HG03196 (cell line): ENCODE data around the gene DAGLA.

ENCODE experiments used
- ATAC-seq: cut with Tn5 transposase; IDR thresholded peaks from one replicate; pipeline ENCODE4 v1.9.1; 2021; ENCODE audit not compliant: unreplicated experiment

The DAGLA gene

GRCh38 chr11:61706452-61707400 is 26.5 kb downstream of the DAGLA start:
- ATAC-seq, result no peak

- no peak for ATAC-seq
These were observed 27.4 kb downstream of the DAGLA start for GRCh38 chr11:61707574-61707973.

- ATAC-seq, result no peak
These were observed 28.9 kb downstream of the DAGLA start for GRCh38 chr11:61709110-61709509.

DNA sequence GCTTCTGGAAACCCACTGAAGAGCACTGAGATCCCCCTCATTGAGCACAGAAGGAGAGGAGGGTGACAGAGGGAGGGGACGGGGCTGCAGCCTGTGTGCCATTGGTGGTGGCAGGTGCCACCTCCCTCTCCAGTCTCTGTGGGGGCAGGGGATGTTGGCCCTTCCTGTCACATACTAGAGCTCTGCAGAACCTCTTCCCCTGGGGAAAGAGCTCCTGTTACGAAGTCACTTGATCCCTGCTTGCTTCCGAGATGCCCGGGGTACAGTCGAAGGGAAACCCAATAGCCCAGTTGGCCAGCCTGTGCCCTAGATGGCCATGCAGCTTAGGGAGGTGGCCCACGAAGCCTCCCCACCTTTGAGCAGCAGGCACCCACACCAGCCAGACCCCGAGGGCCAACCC is 29.4 kb downstream of the DAGLA start:
- ATAC-seq, result no peak

DNA sequence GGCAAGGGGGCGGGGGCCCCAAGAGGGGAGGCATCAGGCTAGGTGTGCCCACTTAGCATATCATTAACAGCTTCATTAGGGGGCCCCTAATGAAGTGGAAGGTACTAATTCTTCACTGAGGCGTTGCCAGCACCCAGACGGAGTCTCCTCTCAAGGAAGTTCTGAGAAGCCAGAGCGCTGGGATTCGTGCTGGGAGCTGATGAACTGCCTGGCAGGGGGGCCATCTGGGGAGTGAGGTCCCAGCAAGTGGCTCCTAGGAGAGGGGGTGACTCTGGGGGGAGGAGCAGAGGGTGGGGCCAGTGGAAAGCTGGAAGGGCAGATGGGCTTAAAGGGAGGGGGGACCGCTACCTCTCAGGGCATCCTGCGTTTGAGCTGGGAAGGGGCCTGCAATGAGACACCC is 29.8 kb downstream of the DAGLA start:
- no peak for ATAC-seq

GRCh38 chr11:61711037-61711436 is 30.8 kb downstream of the DAGLA start:
- no peak for ATAC-seq

- ATAC-seq, result no peak
These were observed 31.3 kb downstream of the DAGLA start for GRCh38 chr11:61711498-61711897.

DNA sequence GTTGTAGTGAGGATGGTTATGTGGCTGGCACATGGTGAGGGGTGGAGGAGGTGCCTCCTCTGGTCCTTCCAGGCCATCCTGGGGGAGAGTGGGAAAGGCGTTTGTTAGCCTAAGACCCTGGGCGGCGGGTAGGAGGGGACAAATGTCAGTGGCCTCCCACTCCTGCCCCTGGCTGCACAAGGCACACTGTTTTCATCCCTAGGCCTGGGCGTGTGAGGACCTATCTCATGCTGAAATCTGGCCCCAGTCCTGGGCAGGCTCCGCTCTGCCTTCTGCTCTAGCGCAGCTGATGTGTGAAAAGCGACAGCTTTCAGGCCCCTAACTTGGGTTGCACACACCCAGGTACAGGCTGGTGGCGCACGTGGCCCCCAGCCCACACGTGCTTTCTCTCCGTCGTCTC is 32.1 kb downstream of the DAGLA start:
- no peak for ATAC-seq

- ATAC-seq, result no peak
These were observed 32.7 kb downstream of the DAGLA start for GRCh38 chr11:61712846-61713245.

DNA sequence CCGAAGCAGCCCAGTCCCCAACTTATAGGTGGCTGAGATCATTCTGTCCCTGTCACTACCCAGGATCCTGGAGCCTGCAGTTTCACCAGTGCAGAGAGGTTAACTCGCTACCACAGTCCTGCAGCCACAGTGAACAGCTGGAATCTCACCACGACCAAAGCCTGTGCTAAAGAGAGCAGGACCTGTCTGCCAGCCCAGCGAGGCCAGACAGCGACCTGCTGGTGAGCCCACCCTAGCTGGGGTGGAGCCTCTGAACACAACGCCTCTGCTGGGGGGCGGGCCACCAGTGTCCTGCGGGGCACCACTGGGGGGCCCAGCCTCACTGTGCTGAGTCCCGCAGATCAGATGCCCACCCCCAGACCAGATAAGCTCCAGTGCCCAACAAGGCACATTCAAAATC is 33.3 kb downstream of the DAGLA start:
- ATAC-seq, result no peak

GRCh38 chr11:61713906-61714305 is 33.7 kb downstream of the DAGLA start:
- ATAC-seq, result no peak

DNA sequence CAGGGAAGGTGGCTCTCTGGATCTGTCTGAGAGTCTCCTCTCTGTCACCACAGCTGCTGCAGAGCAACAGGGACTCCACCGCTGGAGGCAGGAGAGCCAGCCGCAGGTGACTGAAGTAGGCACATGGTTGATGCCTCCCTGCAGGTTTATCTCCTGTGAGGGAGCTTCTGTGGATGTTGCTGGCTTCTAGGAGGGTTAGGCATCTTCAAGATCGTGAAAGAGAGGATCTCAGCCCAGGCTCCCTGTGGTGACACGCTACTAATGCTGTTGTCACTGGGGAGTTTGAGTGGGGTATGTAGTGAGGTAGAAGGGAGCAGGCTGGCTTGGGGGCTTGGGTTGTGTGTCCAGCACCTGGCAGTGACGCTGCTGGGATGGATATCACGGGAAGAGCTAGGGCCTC is 34.1 kb downstream of the DAGLA start:
- no peak for ATAC-seq

DNA sequence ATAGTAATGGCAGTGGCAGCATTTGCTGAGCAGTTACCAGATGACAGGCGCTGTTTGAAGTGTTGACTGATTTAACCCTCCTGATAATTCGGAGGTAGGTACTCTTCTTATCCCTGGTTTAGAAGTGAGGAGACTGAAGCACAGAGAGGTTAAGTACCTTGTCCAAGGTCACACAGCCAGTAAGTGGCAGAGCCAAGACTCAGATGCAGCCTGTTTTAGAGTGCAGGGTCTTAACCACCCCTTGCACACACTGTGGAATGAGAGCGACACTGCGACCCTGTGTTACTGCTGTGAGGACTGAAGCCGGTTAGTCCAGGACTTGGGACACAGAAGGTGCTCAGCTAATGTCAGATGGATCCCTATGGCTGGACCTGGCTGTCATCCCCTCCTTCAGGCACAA is 34.7 kb downstream of the DAGLA start:
- ATAC-seq, result no peak

DNA sequence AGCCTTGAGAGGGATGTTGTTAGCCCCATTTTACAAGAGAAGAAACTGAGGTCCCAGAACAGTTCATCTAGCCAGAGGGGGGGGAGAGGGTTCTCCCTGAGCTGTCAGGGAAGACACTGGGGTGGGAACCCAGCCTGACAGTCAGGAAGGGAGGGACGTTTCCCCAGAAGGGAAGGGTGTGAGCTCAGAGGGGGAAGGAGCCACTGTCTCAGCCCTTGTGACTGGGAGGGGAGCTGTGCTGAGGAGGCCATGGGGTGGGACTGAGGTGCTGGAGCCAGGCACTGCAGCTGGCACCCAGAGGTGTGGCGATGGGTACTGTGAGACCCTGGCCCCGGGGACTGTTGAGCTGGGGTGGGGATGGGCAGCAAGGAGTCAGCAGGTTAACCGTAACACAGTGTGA is 35.7 kb downstream of the DAGLA start:
- ATAC-seq, result no peak

DNA sequence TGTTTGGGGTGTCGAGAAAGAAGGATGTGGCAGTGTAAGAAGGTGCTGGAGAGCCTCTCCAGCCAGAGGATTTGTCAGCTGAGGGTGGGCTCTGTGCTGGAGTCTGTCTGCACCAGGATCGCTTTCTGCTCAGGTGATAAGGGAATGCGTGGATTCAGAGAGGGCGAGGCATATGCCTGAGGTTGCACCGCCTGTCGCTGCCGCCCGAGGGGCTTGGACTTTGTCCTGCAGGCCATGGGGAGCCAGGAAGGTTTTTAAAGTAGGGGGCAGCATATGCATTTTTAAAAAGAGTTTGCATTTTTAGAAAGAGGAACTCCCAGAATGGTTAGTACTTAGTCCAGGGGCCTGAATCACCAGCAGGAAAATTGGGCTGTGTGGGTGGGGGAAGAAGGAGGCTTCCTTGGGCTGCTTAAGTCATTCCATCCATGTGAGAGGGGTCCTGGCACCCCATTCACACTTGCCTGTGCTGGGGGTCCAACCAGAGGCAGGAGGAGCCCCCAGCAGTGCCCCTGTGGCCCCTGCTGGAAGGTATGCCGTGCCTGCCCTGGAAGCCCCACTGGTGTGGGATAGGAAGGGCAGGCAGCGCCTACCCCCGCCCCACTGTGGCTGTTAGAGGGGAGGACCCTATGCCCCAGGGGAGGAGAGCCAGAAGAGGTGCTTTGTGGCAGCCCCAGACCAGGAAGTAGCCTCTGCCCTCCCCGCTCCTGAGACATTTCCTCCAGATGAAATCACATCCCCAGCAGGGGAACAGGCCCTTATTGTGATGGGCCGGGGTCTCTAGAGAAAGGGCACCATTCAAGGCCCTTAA is 36.5 kb downstream of the DAGLA start:
- ATAC-seq, result no peak

- ATAC-seq, result no peak
These were observed 37.3 kb downstream of the DAGLA start for GRCh38 chr11:61717286-61718033.

GRCh38 chr11:61718046-61718531 is 37.9 kb downstream of the DAGLA start:
- ATAC-seq, result no peak

DNA sequence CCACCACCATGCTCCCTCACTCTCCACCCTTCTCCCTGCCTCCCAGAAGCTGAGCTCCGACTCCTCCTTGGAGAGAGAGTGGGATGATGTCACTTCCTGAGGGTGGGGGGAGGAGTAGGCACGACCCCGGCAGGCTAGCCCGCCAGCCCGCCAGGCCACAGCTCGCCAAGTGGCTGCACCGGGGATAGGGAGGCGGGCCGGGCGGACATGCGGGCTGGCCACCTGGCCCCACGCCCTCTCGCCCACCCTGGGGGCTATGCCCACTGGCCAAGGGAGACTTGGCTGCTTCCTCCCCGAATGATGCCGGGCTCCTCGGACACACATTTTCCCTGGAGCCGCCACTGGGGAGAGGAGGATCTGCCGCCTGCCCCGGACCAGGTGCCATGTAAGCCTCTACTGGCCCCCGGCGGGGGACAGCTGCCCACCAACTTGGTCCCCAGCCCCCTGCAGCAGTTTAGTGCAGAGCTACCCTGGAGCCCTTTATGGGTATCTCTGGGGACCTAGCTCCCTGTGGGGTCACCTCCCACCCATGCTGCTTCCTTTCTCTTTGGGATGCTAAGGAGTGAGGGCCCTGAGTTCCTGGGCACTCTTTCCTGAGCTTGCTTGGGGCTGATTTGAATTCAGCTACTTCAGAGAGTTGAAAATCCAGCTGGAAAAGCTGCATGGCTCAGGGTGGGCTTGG is 38.6 kb downstream of the DAGLA start:
- no peak for ATAC-seq

GRCh38 chr11:61719978-61720377 is 39.8 kb downstream of the DAGLA start:
- ATAC-seq, result no peak

- no peak for ATAC-seq
These were observed 40.4 kb downstream of the DAGLA start for GRCh38 chr11:61720597-61720996.

GRCh38 chr11:61724437-61724836 is 44.2 kb downstream of the DAGLA start:
- ATAC-seq, result no peak
